Measurements from ENCODE around the gene UBR3.
"Not testable (repeated sequence)": the region's sequence is repeated elsewhere in the genome, so short reads cannot be mapped to it uniquely, and the experiment has no call there.

The UBR3 gene

GRCh38 chr2:169871994-169872393 is 44.7 kb downstream of the UBR3 start:
- DNase-seq, result no peak

- no peak for DNase-seq
These were observed 50.1 kb downstream of the UBR3 start for GRCh38 chr2:169877398-169877797.

- DNase-seq, result no peak
These were observed 59.9 kb downstream of the UBR3 start for GRCh38 chr2:169887120-169887519.

- DNase-seq, result peak; percentile 96
These were observed 64.5 kb downstream of the UBR3 start for GRCh38 chr2:169891593-169892298.

- DNase-seq, result no peak
These were observed 65.7 kb downstream of the UBR3 start for GRCh38 chr2:169892951-169893350.

GRCh38 chr2:169895294-169895985 is 68.2 kb downstream of the UBR3 start:
- DNase-seq, result no peak

- DNase-seq, result no peak
These were observed 70.6 kb downstream of the UBR3 start for GRCh38 chr2:169897834-169898233.

- not testable (repeated sequence) for DNase-seq
These were observed 72.8 kb downstream of the UBR3 start for GRCh38 chr2:169900103-169900502.

GRCh38 chr2:169900686-169901085 is 73.4 kb downstream of the UBR3 start:
- DNase-seq, result no peak

- no peak for DNase-seq
These were observed 79.5 kb downstream of the UBR3 start for GRCh38 chr2:169906731-169907130.

GRCh38 chr2:169909376-169909775 is 82.1 kb downstream of the UBR3 start:
- no peak for DNase-seq

GRCh38 chr2:169910109-169910799 is 83.0 kb downstream of the UBR3 start:
- no peak for DNase-seq

GRCh38 chr2:169911119-169911518 is 83.9 kb downstream of the UBR3 start:
- DNase-seq, result no peak

- DNase-seq, result no peak
These were observed 89.4 kb downstream of the UBR3 start for GRCh38 chr2:169916623-169917022.

- DNase-seq, result no peak
These were observed 96.7 kb downstream of the UBR3 start for GRCh38 chr2:169923977-169924376.

- DNase-seq, result no peak
These were observed 98.7 kb downstream of the UBR3 start for GRCh38 chr2:169925968-169926367.

- DNase-seq, result peak; percentile 92
These were observed 101.2 kb downstream of the UBR3 start for GRCh38 chr2:169928463-169928864.

GRCh38 chr2:169933124-169933711 is 106.0 kb downstream of the UBR3 start:
- peak; percentile 85 for DNase-seq

GRCh38 chr2:169936652-169937051 is 109.4 kb downstream of the UBR3 start:
- DNase-seq, result not testable (repeated sequence)

- no peak for DNase-seq
These were observed 118.3 kb downstream of the UBR3 start for GRCh38 chr2:169945515-169945914.

GRCh38 chr2:169946092-169946491 is 118.8 kb downstream of the UBR3 start:
- DNase-seq, result no peak

GRCh38 chr2:169946546-169946945 is 119.3 kb downstream of the UBR3 start:
- DNase-seq, result no peak

GRCh38 chr2:169955940-169956339 is 128.7 kb downstream of the UBR3 start:
- DNase-seq, result no peak

GRCh38 chr2:169957219-169957618 is 130.0 kb downstream of the UBR3 start:
- not testable (repeated sequence) for DNase-seq
